HEK293T (cell line): ENCODE results near the gene MRPS12.

Experiments
- ARNT ChIP-seq: fragments of 450-650 bp; IDR thresholded peaks from 2 replicates; pipeline ENCODE4 v1.6.1; 2017; ENCODE audit warnings: mild to moderate bottlenecking
- BHLHE40 ChIP-seq: fragments of 450-650 bp; IDR thresholded peaks from 2 replicates; pipeline ENCODE4 v1.6.1; 2016; ENCODE audit warnings: mild to moderate bottlenecking, moderate library complexity, borderline replicate concordance
- ELF4 ChIP-seq: fragments of 450-650 bp; IDR thresholded peaks from 2 replicates; pipeline ENCODE4 v1.6.1; 2017; ENCODE audit warnings: antibody characterized with exemption
- FOXA1 ChIP-seq: fragments of 450-650 bp; IDR thresholded peaks from 2 replicates; pipeline ENCODE4 v1.6.1; 2016; ENCODE audit warnings: mild to moderate bottlenecking
- LEF1 ChIP-seq: fragments of 450-650 bp; IDR thresholded peaks from 2 replicates; pipeline ENCODE4 v1.6.1; 2017; ENCODE audit warnings: mild to moderate bottlenecking, borderline replicate concordance
- NFRKB ChIP-seq: fragments of 450-650 bp; IDR thresholded peaks from 2 replicates; pipeline ENCODE4 v1.6.1; 2016; ENCODE audit warnings: mild to moderate bottlenecking, moderate library complexity
- SP1 ChIP-seq: fragments of 450-650 bp; IDR thresholded peaks from 2 replicates; pipeline ENCODE4 v1.6.1; 2017
- SUZ12 ChIP-seq: fragments of 450-650 bp; IDR thresholded peaks from 2 replicates; pipeline ENCODE4 v1.6.1; 2016; ENCODE audit warnings: mild to moderate bottlenecking
- TARDBP ChIP-seq: fragments of 450-650 bp; IDR thresholded peaks from 2 replicates; pipeline ENCODE4 v1.6.1; 2016

DNA sequence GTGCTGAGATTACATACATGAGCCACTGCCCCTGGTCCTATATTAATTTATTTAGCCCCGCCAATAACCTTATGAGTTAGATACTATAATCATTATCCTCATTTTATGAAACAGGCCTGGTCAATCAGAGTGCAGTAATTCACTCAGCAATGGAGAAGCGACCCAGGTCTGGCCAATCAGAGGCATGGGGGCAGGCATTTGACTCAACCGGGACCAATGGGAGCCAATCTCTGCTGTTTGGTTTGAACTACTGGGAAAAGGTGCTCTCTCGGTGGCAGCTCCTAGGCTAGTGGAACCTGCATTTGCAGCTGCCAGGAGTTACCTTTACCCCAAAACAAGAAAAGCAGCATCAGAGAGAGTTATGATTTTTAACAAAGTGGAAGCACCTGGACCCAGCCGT lies 37.9 kb upstream of the MRPS12 start:
- TF ChIP-seq ELF4 = no peak
- TF ChIP-seq SP1 = no peak
- no peak for TF ChIP-seq LEF1
- TF ChIP-seq ARNT = no peak
- TF ChIP-seq SUZ12 = no peak
- no peak for TF ChIP-seq FOXA1
- TF ChIP-seq TARDBP = no peak
- no peak for TF ChIP-seq BHLHE40
- TF ChIP-seq NFRKB = no peak
